ENCODE measurements around the gene ST7L. TPM values are rescaled to one million over a fixed set of nuclear protein-coding genes. Genes with fewer than 3 reads are reported as not detected.

Gene ST7L
- polyA plus RNA-seq, 2 of the 4 experiments (the other 2 are of a cell fraction): 10.5 to 10.8 TPM

DNA sequence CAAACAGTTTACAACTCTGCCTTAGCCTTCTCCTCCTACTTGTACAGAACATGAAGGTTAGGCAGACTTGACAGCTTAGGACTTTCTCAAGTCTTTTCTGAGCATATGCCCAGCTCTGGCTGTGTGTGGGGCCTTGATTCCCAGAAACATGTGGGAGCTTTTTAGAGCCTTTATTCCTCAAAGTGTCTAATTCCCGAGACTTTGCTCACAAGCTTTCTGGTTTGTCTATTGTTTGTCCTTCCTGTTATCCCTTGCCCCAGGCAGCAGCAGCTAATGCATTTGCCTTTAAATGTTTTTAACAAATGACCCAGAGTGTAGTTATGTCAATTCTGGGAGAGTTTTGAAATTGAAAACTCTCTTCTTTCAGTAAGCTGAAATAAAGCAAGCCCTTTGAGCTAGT lies 29.2 kb downstream of the ST7L start:
- ATAC-seq (no peak), DNase-seq (ENCODE audit: low read depth in 1 of 2, low spot score in 1 of 2) (no peak), FAIRE-seq (no peak)
- ChIA-PET CTCF (no interaction called here), POLR2A (no interaction called here)
- no peak overlapping the region for H3K27ac ChIP-seq
- WGBS (ENCODE audit: missing lambda C conversion rate): 94% methylated on average over 1 of the region's 1 CpG
- no peak overlapping the region for H3K4me2 ChIP-seq
- no peaks in the 10 kb centered on the region for H3K4me1 ChIP-seq
- no peak for TF ChIP-seq ZFP36 (IDR thresholded peaks at IDR 0.05; ENCODE audit: borderline replicate concordance, partially characterized antibody)
- TF ChIP-seq RFX5 (IDR thresholded peaks at IDR 0.05): no peak
- TF ChIP-seq, protein P1, sequence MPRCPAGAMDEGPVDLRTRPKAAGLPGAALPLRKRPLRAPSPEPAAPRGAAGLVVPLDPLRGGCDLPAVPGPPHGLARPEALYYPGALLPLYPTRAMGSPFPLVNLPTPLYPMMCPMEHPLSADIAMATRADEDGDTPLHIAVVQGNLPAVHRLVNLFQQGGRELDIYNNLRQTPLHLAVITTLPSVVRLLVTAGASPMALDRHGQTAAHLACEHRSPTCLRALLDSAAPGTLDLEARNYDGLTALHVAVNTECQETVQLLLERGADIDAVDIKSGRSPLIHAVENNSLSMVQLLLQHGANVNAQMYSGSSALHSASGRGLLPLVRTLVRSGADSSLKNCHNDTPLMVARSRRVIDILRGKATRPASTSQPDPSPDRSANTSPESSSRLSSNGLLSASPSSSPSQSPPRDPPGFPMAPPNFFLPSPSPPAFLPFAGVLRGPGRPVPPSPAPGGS (IDR thresholded peaks at IDR 0.05): no peak
- TF ChIP-seq, protein P2, sequence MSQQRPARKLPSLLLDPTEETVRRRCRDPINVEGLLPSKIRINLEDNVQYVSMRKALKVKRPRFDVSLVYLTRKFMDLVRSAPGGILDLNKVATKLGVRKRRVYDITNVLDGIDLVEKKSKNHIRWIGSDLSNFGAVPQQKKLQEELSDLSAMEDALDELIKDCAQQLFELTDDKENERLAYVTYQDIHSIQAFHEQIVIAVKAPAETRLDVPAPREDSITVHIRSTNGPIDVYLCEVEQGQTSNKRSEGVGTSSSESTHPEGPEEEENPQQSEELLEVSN (IDR thresholded peaks at IDR 0.05; ENCODE audit: borderline replicate concordance, low read depth): no peak
- no peak for TF ChIP-seq RNF2 (IDR thresholded peaks at IDR 0.05; ENCODE audit: borderline replicate concordance, low read depth)
- no peak for TF ChIP-seq NPAS2 (CRISPR knock-in tag; IDR thresholded peaks at IDR 0.05; ENCODE audit: borderline replicate concordance)
- TF ChIP-seq, protein P3, sequence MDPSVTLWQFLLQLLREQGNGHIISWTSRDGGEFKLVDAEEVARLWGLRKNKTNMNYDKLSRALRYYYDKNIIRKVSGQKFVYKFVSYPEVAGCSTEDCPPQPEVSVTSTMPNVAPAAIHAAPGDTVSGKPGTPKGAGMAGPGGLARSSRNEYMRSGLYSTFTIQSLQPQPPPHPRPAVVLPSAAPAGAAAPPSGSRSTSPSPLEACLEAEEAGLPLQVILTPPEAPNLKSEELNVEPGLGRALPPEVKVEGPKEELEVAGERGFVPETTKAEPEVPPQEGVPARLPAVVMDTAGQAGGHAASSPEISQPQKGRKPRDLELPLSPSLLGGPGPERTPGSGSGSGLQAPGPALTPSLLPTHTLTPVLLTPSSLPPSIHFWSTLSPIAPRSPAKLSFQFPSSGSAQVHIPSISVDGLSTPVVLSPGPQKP (IDR thresholded peaks at IDR 0.05; ENCODE audit: low read depth, low read length): no peak
- no peak for TF ChIP-seq CHD4 (IDR thresholded peaks at IDR 0.05; ENCODE audit: borderline replicate concordance)
- TF ChIP-seq ZNF302 (CRISPR knock-in tag; IDR thresholded peaks at IDR 0.05): no peak
- TF ChIP-seq, protein P4, sequence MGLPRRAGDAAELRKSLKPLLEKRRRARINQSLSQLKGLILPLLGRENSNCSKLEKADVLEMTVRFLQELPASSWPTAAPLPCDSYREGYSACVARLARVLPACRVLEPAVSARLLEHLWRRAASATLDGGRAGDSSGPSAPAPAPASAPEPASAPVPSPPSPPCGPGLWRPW (IDR thresholded peaks at IDR 0.05): no peak
- no peak for TF ChIP-seq MAZ (IDR thresholded peaks at IDR 0.05; ENCODE audit: borderline replicate concordance, low read depth, low read length)
- no peak for TF ChIP-seq FOSB (CRISPR knock-in tag; IDR thresholded peaks at IDR 0.05)
- no peak for TF ChIP-seq MYC (IDR thresholded peaks at IDR 0.05; ENCODE audit: borderline replicate concordance, low read length)
- TF ChIP-seq FOXS1 (CRISPR knock-in tag; IDR thresholded peaks at IDR 0.05): no peak
- TF ChIP-seq, protein P5, sequence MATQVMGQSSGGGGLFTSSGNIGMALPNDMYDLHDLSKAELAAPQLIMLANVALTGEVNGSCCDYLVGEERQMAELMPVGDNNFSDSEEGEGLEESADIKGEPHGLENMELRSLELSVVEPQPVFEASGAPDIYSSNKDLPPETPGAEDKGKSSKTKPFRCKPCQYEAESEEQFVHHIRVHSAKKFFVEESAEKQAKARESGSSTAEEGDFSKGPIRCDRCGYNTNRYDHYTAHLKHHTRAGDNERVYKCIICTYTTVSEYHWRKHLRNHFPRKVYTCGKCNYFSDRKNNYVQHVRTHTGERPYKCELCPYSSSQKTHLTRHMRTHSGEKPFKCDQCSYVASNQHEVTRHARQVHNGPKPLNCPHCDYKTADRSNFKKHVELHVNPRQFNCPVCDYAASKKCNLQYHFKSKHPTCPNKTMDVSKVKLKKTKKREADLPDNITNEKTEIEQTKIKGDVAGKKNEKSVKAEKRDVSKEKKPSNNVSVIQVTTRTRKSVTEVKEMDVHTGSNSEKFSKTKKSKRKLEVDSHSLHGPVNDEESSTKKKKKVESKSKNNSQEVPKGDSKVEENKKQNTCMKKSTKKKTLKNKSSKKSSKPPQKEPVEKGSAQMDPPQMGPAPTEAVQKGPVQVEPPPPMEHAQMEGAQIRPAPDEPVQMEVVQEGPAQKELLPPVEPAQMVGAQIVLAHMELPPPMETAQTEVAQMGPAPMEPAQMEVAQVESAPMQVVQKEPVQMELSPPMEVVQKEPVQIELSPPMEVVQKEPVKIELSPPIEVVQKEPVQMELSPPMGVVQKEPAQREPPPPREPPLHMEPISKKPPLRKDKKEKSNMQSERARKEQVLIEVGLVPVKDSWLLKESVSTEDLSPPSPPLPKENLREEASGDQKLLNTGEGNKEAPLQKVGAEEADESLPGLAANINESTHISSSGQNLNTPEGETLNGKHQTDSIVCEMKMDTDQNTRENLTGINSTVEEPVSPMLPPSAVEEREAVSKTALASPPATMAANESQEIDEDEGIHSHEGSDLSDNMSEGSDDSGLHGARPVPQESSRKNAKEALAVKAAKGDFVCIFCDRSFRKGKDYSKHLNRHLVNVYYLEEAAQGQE (IDR thresholded peaks at IDR 0.05): no peak
- no peak for TF ChIP-seq HOXA7 (CRISPR knock-in tag; IDR thresholded peaks at IDR 0.05)
- no peak for TF ChIP-seq MAFK (IDR thresholded peaks at IDR 0.05; ENCODE audit: partially characterized antibody)
- H3K9me3 ChIP-seq: 0 out of 3 replicates have a peak, but pooled peaks cover 5% of the 10 kb centered on the region
- no peak overlapping the region for H3K4me3 ChIP-seq

DNA sequence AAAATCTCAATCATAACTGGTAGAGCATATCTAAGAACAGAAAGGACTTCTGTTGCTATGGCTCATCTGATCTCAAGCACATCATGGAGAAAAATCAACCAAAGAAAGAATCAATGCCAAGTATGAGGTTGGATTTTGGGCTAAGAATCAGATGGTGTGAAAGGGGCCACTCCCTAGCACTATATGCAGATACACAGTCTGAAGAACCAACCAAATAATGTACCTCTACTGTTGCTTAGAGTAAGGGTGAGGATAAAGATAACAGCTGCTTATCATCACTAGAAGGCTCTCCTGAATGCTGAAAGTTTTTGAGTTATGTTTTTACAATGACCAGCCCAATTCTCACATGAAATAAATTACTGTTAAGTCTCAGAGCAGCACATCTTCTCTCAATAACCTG lies 35.6 kb downstream of the ST7L start:
- DNase-seq (ENCODE audit: low read depth in 1 of 2, low spot score in 1 of 2): no peak
- no peak for FAIRE-seq
- Histone ChIP-seq H3K9me3 (no peaks in the 10 kb centered on the region), H3K27ac (no peak overlapping the region), H3K4me2 (no peak overlapping the region), H3K4me1 (peaks cover 7% of the 10 kb centered on the region; the same call in 2 of the 3 replicates), H3K4me3 (no peak overlapping the region)
- CTCF ChIA-PET: no interaction called here
- no peak for ATAC-seq
- no peak for TF ChIP-seq RFX5 (IDR thresholded peaks at IDR 0.05)
- TF ChIP-seq SMC3 (IDR thresholded peaks at IDR 0.05): no peak
- TF ChIP-seq, protein P2 (IDR thresholded peaks at IDR 0.05; ENCODE audit: borderline replicate concordance, low read depth): no peak
- TF ChIP-seq POLR2A (IDR thresholded peaks at IDR 0.05; ENCODE audit: low read length): no peak
- TF ChIP-seq ESRRA (IDR thresholded peaks at IDR 0.05; ENCODE audit: borderline replicate concordance, low read length): no peak
- no peak for TF ChIP-seq ZFP36 (IDR thresholded peaks at IDR 0.05; ENCODE audit: borderline replicate concordance, partially characterized antibody)
- POLR2A ChIA-PET: no interaction called here
